GM12874 (cell line): Measurements from ENCODE around the gene TBX6.
A peak's percentile ranks its signal among the peaks of the same experiment; 100 is the strongest.

Source experiments
- TF ChIP-seq, protein P1 (sequence below): IDR thresholded peaks from 2 replicates; pipeline ENCODE4 v1.5.1; 2011; ENCODE audit warnings: low read depth, mild to moderate bottlenecking, control low read depth, low read length, moderate library complexity; ENCODE audit not compliant: insufficient read depth

Gene TBX6

DNA sequence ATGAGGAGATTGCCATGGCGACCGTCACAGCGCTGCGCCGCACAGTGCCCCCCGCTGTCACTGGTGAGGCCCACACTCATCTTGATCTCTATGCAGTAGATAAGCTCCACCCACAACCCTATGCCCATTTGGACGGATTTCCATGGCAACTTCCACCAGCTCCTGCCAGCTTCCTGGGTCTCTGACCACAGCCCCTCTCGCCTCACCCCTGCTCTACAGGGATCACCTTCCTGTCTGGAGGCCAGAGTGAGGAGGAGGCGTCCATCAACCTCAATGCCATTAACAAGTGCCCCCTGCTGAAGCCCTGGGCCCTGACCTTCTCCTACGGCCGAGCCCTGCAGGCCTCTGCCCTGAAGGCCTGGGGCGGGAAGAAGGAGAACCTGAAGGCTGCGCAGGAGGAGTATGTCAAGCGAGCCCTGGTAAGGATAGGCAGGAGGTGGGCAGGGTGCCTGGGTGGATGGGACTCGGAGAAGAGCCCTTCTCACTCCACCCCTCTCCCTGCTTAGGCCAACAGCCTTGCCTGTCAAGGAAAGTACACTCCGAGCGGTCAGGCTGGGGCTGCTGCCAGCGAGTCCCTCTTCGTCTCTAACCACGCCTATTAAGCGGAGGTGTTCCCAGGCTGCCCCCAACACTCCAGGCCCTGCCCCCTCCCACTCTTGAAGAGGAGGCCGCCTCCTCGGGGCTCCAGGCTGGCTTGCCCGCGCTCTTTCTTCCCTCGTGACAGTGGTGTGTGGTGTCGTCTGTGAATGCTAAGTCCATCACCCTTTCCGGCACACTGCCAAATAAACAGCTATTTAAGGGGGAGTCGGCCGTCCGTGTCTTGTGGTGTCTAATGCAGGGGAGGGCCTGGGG lies 21.9 kb downstream of the TBX6 start:
- TF ChIP-seq, protein P1, sequence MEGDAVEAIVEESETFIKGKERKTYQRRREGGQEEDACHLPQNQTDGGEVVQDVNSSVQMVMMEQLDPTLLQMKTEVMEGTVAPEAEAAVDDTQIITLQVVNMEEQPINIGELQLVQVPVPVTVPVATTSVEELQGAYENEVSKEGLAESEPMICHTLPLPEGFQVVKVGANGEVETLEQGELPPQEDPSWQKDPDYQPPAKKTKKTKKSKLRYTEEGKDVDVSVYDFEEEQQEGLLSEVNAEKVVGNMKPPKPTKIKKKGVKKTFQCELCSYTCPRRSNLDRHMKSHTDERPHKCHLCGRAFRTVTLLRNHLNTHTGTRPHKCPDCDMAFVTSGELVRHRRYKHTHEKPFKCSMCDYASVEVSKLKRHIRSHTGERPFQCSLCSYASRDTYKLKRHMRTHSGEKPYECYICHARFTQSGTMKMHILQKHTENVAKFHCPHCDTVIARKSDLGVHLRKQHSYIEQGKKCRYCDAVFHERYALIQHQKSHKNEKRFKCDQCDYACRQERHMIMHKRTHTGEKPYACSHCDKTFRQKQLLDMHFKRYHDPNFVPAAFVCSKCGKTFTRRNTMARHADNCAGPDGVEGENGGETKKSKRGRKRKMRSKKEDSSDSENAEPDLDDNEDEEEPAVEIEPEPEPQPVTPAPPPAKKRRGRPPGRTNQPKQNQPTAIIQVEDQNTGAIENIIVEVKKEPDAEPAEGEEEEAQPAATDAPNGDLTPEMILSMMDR: no peak

DNA sequence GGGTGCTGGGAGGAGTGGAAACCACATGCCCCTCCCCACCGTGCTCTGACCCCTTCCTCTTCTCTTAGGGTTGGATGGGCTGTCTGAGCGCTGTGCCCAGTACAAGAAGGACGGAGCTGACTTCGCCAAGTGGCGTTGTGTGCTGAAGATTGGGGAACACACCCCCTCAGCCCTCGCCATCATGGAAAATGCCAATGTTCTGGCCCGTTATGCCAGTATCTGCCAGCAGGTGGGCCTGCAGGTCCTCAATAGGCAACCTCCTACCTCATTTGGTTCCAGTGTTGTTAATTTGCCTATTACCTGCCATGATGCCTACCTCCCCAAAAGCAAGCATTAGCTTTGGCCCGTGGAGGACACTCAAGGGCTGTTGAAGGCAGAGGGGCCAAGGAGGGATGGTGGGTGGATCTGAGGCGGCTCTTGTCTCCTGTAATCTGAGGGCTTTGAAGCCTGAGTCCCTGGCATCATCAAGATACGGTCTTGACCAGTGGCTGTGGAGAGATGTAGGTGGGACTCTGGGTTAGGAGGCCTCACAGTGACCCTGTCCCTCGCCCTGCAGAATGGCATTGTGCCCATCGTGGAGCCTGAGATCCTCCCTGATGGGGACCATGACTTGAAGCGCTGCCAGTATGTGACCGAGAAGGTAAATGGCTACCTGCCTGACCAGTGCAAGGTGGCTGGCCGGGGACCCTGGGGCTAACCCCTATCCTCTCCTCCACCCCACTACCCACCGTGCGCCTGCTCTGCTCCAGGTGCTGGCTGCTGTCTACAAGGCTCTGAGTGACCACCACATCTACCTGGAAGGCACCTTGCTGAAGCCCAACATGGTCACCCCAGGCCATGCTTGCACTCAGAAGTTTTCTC lies 22.7 kb downstream of the TBX6 start:
- TF ChIP-seq, protein P1: peak; percentile 54

DNA sequence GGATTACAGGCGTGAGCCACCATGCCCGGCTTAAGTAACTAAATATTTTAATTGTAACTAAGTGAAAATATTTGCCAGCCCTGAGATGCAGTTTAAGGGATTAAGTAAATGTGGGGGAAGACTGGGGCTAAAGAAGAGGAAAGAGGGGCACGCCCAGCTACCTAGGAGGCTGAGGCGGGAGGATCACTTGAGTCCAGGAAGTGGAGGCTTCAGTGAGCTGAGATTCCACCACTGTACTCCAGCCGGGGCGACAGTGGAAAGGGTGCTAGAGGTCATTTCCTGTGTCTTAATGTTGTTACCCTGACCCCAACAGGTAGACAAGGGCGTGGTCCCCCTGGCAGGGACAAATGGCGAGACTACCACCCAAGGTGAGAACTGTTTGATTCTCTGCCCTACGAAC lies 23.4 kb downstream of the TBX6 start:
- TF ChIP-seq, protein P1: no peak

DNA sequence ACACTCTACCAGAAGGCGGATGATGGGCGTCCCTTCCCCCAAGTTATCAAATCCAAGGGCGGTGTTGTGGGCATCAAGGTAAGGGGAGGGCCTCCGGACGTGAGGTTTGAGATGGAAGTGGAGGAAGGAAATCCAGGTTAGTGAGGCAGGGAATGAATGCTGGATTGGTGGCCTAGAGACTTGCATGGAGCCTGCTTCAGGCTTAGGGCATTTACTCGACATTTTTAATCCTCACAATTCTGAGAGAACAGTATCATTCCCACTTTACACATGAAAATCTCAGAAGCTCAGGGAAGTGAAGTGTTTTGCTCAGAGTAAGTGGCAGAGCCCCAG lies 24.2 kb downstream of the TBX6 start:
- TF ChIP-seq, protein P1: no peak

DNA sequence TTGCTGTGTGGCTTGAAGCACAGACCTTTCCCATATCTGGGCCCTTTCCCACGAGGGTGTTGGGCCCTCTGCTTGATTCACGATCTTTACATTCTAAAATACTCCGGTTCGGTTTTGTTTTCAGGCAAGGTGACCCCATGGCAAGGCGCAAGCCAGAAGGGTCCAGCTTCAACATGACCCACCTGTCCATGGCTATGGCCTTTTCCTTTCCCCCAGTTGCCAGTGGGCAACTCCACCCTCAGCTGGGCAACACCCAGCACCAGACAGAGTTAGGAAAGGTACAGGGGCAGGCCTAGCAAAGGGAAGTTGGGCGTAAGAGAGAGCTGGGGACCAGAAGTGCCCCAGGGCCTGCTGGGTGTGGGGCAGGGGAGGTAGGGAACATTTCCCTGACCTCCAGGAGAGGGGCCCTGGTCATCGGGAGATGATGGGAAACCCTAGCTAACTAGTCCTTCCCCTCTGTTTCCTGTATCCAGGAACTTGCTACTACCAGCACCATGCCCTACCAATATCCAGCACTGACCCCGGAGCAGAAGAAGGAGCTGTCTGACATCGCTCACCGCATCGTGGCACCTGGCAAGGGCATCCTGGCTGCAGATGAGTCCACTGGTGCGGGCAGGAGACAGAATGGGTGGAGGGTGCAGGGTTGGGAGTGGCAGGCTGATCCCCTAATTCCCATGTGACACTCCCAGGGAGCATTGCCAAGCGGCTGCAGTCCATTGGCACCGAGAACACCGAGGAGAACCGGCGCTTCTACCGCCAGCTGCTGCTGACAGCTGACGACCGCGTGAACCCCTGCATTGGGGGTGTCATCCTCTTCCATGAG lies 24.8 kb downstream of the TBX6 start:
- TF ChIP-seq, protein P1: no peak

DNA sequence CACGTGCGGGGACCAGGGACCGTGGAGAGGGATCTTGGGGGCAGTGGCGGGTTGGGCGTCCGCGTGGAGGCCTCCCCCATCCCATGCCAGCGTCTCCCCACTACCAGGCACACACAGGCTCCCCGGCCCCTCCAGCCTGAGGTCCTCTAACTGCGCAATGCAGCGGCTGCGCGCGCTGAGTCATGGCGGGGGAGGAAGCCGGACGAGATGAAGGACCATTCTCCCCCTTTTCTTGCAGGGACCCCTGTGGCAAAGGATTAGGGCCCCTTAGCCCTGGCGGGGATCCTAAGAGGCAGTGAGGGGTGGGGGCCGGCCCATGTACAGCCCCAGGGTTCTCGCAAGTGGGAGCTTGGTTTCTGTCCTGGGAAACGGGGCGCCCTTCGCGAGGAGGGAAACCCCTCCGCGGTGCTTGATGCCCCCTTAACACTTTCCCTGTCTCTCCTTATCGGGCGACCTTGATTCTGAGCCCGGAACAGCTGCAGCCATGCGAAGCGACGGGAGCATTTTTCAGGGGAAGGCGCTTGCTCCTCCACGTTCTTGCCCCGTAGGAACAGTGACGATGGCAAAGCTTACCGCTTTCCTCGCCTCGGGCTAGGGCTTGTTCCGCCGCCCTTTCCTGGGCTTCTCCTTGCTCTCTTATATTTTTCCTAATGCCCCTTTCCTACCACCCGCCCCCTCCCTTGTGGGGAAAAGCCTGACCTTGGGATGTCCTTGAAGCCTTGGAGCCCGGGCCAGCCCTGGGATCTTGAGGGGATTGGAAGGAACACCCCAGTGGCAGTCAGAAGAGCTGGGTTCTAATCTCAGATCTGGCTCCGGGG lies 25.6 kb downstream of the TBX6 start:
- TF ChIP-seq, protein P1: no peak
